GM12878 (cell line): Measurements from ENCODE around the gene PSMD13. TPM values are rescaled to one million over a fixed set of nuclear protein-coding genes. Genes with fewer than 3 reads are reported as not detected.
A peak's percentile ranks its signal among the peaks of the same experiment; 100 is the strongest.

Experiments used
- ATAC-seq: fragments of 200-7000 bp; cut with Tn5 transposase; 3 replicates; pipeline ENCODE4 v1.9.1; 2020; ENCODE audit warnings: mild to moderate bottlenecking, moderate library complexity
- BruUV-seq: library from RNA; stranded (reverse); fragments of 400-500 nt; replicated peaks from 2 replicates; lab custom pipeline; 2021; lab: Mats Ljungman, UMichigan
- CTCF ChIA-PET: fragments of 300-600 bp; sonication (Branson Sonifier 250); formaldehyde crosslinking; extraction: SDS; loops from one replicate; lab custom pipeline; 2021; ENCODE audit warnings: inconsistent platforms; lab: Yijun Ruan, JAX
- POLR2A ChIA-PET: fragments of 350-600 bp; formaldehyde crosslinking; extraction: SDS; loops from one replicate; lab custom pipeline; 2021; ENCODE audit warnings: inconsistent platforms; lab: Charles Lee
- RAD21 ChIA-PET: fragments of 300-600 bp; sonication (Branson Sonifier 250); formaldehyde crosslinking; loops from one replicate; lab custom pipeline; 2023; ENCODE audit warnings: antibody characterized with exemption; ENCODE audit not compliant: unreplicated experiment; lab: Charles Lee
- SMC1A ChIA-PET: fragments of 300-600 bp; sonication (Branson Sonifier 250); formaldehyde crosslinking; loops from one replicate; lab custom pipeline; 2023; ENCODE audit not compliant: unreplicated experiment, uncharacterized antibody; lab: Charles Lee
- DNase-seq: peaks from one replicate; pipeline ENCODE4 v3.0.0-alpha.2; 2011; ENCODE audit warnings: low read depth, low spot score
- FAIRE-seq: peaks from 3 replicates; lab custom pipeline; 2011; peaks lifted over from hg19 to GRCh38; lab: Jason Lieb, UNC
- H2AFZ ChIP-seq: 2 replicates; pipeline ENCODE4 v1.6.0; 2011; ENCODE audit warnings: low read depth, low read length, control low read depth; ENCODE audit not compliant: control insufficient read depth
- H3K27ac ChIP-seq: 2 replicates; pipeline ENCODE4 v1.5.1; 2011; ENCODE audit warnings: control low read depth; ENCODE audit not compliant: control insufficient read depth, insufficient read depth
- H3K27me3 ChIP-seq, 2 experiments: replicated peaks in 1 of 2; 2 replicates each; pipeline versions ENCODE4 v1.6.0 to v1.6.1; 2011; ENCODE audit warnings: low read length in 1 of 2; ENCODE audit not compliant: control insufficient read depth in 2 of 2, insufficient read depth in 2 of 2
- H3K36me3 ChIP-seq, 2 experiments: 2 replicates each; pipeline ENCODE4 v1.5.1; 2011; ENCODE audit warnings: low read length in 1 of 2; ENCODE audit not compliant: control insufficient read depth in 2 of 2, insufficient read depth in 2 of 2
- H3K4me1 ChIP-seq: 2 replicates; pipeline ENCODE4 v1.6.1; 2011; ENCODE audit warnings: mild to moderate bottlenecking, low read length, moderate library complexity, mixed read lengths; ENCODE audit not compliant: control insufficient read depth, insufficient read depth
- H3K4me2 ChIP-seq: 2 replicates; pipeline ENCODE4 v1.6.0; 2011; ENCODE audit warnings: control low read depth; ENCODE audit not compliant: control insufficient read depth, insufficient read depth
- H3K4me3 ChIP-seq: fragments of 200-600 bp; sonication (generic); 2 replicates; pipeline ENCODE4 v1.5.1; 2016
- H3K79me2 ChIP-seq: 2 replicates; pipeline ENCODE4 v1.6.0; 2011; ENCODE audit warnings: low read length; ENCODE audit not compliant: control insufficient read depth, insufficient read depth
- H3K9ac ChIP-seq: 2 replicates; pipeline ENCODE4 v1.8.0; 2011; ENCODE audit warnings: low read length, control low read depth, mixed read lengths; ENCODE audit not compliant: control insufficient read depth, insufficient read depth
- H3K9me3 ChIP-seq: replicated peaks from 3 replicates; pipeline ENCODE4 v1.5.1; 2011; ENCODE audit warnings: mild to moderate bottlenecking, low read length; ENCODE audit not compliant: control insufficient read depth, insufficient read depth
- H4K20me1 ChIP-seq: 2 replicates; pipeline ENCODE4 v1.6.0; 2011; ENCODE audit not compliant: control insufficient read depth, insufficient read depth
- POLR2A ChIP-seq: IDR thresholded peaks from 2 replicates; pipeline ENCODE4 v1.6.1; 2011; ENCODE audit warnings: low read depth, mild to moderate bottlenecking, low read length
- RCOR1 ChIP-seq: conservative IDR thresholded peaks from 2 replicates; pipeline ENCODE4 v1.6.1; 2012; ENCODE audit warnings: low read depth, low read length, improper control_type of control experiment
- WGBS: methylation state at CpG from one replicate; pipeline ENCODE4 v1.1.6; 2016; ENCODE audit warnings: low lambda C conversion rate; ENCODE audit not compliant: insufficient replicate concordance, insufficient coverage; ENCODE audit errors: missing lambda C conversion rate; 5-methylcytosine and 5-hydroxymethylcytosine counted together
- in situ Hi-C: fragments of 300-500 bp; cut with MboI; formaldehyde crosslinking; loops from 9 replicates; pipeline ENCODE4 v1.14.3; 2018; ENCODE audit warnings: mixed read lengths
- intact Hi-C: fragments of 100-400 bp; cut with micrococcal nuclease; formaldehyde crosslinking; loops from one replicate; pipeline ENCODE4 v1.14.2; 2022; ENCODE audit not compliant: unreplicated experiment
- polyA plus RNA-seq, 11 experiments: library from polyadenylated mRNA; depleted of rRNA in 4 of 11; unstranded in 6 of 11; stranded (reverse) in 5 of 11; fragments of >200 nt; fragmentation: Nextera tagmentation in 4 of 11; fragmentation: Illumina TruSeq in 1 of 11; extraction: Ambion mirVana in 4 of 11; extraction: Trizol in 1 of 11; gene quantifications; 1 replicate in 1 of 11; 2 replicates in 10 of 11; pipeline versions ENCODE4 v1.2.1 to v1.2.3, GENCODE V29; 2011 to 2016; ENCODE audit warnings: inconsistent platforms in 2 of 11, missing spikeins in 2 of 11, low read depth in 1 of 11
- total RNA-seq, 4 experiments: library from RNA; depleted of rRNA in 3 of 4; stranded (reverse); fragments of >200 nt in 3 of 4; fragmentation: Illumina TruSeq in 1 of 4; extraction: Trizol in 1 of 4; gene quantifications; 2 replicates each; pipeline versions ENCODE4 v1.2.1 to v1.2.3, GENCODE V29; 2013 to 2021
- TF ChIP-seq, protein P1 (sequence below): fragments of 450-650 bp; formaldehyde crosslinking; IDR thresholded peaks from 2 replicates; pipeline ENCODE4 v1.5.0; 2022; ENCODE audit warnings: mild to moderate bottlenecking, missing genetic modification characterization

The PSMD13 gene
- total and polyA plus RNA-seq, 10 of the 15 experiments (the other 5 are each of a cell fraction or from before 2014, with no cell fraction given), result 141 to 303 (median 177) TPM

DNA sequence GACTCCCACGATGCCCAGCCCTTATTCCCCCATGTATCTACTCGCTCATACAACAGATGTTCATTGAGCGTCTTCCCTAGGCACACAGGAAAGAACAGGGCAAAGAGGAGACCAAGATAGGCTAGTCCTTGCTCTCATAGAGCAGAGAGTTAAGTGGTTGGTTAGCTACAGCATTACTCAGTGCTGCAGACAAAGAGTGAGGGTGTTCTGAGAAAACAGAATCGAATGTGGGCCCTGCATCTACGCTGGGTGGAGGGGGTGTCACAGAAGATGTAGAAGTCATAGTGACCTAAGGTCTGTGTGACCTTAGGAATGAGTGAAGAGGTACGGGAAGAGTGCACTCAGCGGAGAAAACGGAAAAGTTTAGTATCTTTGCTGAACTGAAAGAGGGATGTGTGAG, 12.3 kb downstream of the PSMD13 start:
- DNase-seq (no peak), FAIRE-seq (no peak), ATAC-seq (no peak)
- no peak overlapping the region for H3K9ac ChIP-seq
- H3K27ac ChIP-seq, result no peak overlapping the region
- CTCF ChIA-PET, result interaction anchor here (0.6 to 3.9 kb wide), 5 partner anchors 8 to 115 kb away, joined by 3 to 45 read pairs (median 6); no protein-coding TSS in a partner anchor
- H3K9me3 ChIP-seq, result no peaks in the 10 kb centered on the region
- H3K36me3 ChIP-seq, result peaks cover 28 to 30% of the 10 kb centered on the region in 2 experiments
- H3K4me3 ChIP-seq, result no peak overlapping the region
- POLR2A ChIA-PET, result interaction anchor here (1.5 kb wide), 1 partner anchor 41 kb away, joined by 3 read pairs; the partner anchor contains the start of genes BET1L and RIC8A
- intact Hi-C loops (no loop called here), in situ Hi-C loops (no loop called here)
- 83% methylated on average over 8 of the region's 8 CpGs for WGBS
- no peak overlapping the region for H3K4me2 ChIP-seq
- TF ChIP-seq RCOR1, result no peak
- TF ChIP-seq, protein P1, sequence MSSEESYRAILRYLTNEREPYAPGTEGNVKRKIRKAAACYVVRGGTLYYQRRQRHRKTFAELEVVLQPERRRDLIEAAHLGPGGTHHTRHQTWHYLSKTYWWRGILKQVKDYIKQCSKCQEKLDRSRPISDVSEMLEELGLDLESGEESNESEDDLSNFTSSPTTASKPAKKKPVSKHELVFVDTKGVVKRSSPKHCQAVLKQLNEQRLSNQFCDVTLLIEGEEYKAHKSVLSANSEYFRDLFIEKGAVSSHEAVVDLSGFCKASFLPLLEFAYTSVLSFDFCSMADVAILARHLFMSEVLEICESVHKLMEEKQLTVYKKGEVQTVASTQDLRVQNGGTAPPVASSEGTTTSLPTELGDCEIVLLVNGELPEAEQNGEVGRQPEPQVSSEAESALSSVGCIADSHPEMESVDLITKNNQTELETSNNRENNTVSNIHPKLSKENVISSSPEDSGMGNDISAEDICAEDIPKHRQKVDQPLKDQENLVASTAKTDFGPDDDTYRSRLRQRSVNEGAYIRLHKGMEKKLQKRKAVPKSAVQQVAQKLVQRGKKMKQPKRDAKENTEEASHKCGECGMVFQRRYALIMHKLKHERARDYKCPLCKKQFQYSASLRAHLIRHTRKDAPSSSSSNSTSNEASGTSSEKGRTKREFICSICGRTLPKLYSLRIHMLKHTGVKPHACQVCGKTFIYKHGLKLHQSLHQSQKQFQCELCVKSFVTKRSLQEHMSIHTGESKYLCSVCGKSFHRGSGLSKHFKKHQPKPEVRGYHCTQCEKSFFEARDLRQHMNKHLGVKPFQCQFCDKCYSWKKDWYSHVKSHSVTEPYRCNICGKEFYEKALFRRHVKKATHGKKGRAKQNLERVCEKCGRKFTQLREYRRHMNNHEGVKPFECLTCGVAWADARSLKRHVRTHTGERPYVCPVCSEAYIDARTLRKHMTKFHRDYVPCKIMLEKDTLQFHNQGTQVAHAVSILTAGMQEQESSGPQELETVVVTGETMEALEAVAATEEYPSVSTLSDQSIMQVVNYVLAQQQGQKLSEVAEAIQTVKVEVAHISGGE (CRISPR knock-in tag), result no peak
- TF ChIP-seq POLR2A, result 0 out of 2 replicates have a peak, but pooled peaks have one; percentile 13
- RAD21 ChIA-PET, result interaction anchor here (0.9 kb wide), 1 partner anchor 8 kb away, joined by 3 read pairs; no protein-coding TSS in a partner anchor
- SMC1A ChIA-PET, result interaction anchor here (1.0 to 5.6 kb wide), 2 partner anchors 11 to 19 kb away, joined by 5 to 38 read pairs; partner anchors contain the start of gene PSMD13
- H3K4me1 ChIP-seq, result no peaks in the 10 kb centered on the region
- H3K79me2 ChIP-seq, result no peaks in the 10 kb centered on the region
- H3K27me3 ChIP-seq, result no peaks in the 10 kb centered on the region
- no TSS peak for BruUV-seq
- H4K20me1 ChIP-seq, result no peaks in the 10 kb centered on the region
- H2AFZ ChIP-seq, result no peak overlapping the region
